ENCODE results near the gene SBNO1.
"Not testable (repeated sequence)": the region's sequence is repeated elsewhere in the genome, so short reads cannot be mapped to it uniquely, and the experiment has no call there.

Gene SBNO1

DNA sequence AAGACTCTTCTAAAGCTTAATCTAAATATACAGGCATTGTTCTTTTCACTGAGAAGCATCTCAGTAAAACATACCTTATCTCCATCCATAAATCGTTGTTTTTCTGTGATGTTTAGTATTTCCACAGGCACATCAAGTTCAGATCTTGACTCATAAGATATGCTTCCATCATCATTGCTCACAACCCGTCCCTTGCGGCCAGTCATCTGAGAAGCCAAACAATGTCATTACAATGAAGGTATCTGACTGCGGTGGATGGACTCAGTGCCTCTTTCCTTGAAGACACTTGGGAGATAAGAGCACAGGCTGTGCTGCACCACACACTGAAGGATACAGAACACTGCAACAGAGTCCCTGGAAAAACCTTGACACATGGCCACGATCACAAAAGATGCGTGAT, 44.8 kb downstream of the SBNO1 start:
- Histone ChIP-seq H3K27ac (ENCODE audit: low read length) (no peak overlapping the region), H3K36me3 (replicated peaks; ENCODE audit: insufficient read depth, low read length) (no peaks in the 10 kb centered on the region)
- no peak for DNase-seq

DNA sequence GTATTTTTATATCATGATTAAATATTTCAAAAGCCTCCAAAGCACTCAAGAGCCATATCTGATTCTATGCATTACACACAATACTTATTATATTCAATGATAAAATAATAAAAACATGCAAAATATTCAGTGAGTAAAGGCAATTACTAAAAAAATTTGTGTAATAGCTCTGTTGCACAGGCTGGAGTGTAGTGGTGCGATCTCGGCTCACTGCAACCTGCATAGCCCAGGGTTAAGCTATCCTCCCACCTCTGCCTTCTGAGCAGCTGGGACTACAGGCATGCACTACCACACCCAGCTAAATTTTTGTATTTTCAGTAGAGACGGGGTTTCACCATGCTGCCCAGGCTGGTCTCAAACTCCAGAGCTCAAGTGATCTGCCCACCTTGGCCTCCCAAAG, 45.4 kb downstream of the SBNO1 start:
- Histone ChIP-seq H3K4me1 (ENCODE audit: low read length) (no peaks in the 10 kb centered on the region), H3K4me3 (ENCODE audit: low read length) (no peak overlapping the region), H3K9ac (ENCODE audit: low read length) (no peak overlapping the region), H3K27ac (ENCODE audit: low read length) (no peak overlapping the region), H3K9me3 (replicated peaks; ENCODE audit: insufficient read depth, low read length) (no peaks in the 10 kb centered on the region), H3K27me3 (replicated peaks; ENCODE audit: insufficient read depth, low read length) (no peaks in the 10 kb centered on the region), H3K36me3 (replicated peaks; ENCODE audit: insufficient read depth, low read length) (no peaks in the 10 kb centered on the region), H2AFZ (ENCODE audit: low read length) (no peak overlapping the region), H4K20me1 (ENCODE audit: insufficient read depth, low read length) (no peaks in the 10 kb centered on the region), H3K4me2 (ENCODE audit: low read depth, low read length) (no peak overlapping the region), H3K9me2 (replicated peaks; ENCODE audit: insufficient read depth, low read length) (no peaks in the 10 kb centered on the region), H3F3A (ENCODE audit: insufficient read depth, low read length) (no peaks in the 10 kb centered on the region), H3K79me2 (ENCODE audit: low read length) (no peaks in the 10 kb centered on the region)
- TF ChIP-seq EZH2phosphoT487 (IDR thresholded peaks at IDR 0.05; ENCODE audit: low read length) (no peak), EZH2 (optimal IDR thresholded peaks at IDR 0.05; ENCODE audit: low read depth, low read length) (no peak)
- TF ChIP-seq, protein P1, sequence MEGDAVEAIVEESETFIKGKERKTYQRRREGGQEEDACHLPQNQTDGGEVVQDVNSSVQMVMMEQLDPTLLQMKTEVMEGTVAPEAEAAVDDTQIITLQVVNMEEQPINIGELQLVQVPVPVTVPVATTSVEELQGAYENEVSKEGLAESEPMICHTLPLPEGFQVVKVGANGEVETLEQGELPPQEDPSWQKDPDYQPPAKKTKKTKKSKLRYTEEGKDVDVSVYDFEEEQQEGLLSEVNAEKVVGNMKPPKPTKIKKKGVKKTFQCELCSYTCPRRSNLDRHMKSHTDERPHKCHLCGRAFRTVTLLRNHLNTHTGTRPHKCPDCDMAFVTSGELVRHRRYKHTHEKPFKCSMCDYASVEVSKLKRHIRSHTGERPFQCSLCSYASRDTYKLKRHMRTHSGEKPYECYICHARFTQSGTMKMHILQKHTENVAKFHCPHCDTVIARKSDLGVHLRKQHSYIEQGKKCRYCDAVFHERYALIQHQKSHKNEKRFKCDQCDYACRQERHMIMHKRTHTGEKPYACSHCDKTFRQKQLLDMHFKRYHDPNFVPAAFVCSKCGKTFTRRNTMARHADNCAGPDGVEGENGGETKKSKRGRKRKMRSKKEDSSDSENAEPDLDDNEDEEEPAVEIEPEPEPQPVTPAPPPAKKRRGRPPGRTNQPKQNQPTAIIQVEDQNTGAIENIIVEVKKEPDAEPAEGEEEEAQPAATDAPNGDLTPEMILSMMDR (IDR thresholded peaks at IDR 0.05; ENCODE audit: low read length) = no peak
- no peak for DNase-seq

More for the DNA sequence above, 44.8 kb downstream of the SBNO1 start:
- Histone ChIP-seq H3K9ac (ENCODE audit: low read length) (no peak overlapping the region), H3K79me2 (ENCODE audit: low read length) (no peaks in the 10 kb centered on the region), H3K4me2 (ENCODE audit: low read depth, low read length) (no peak overlapping the region), H3K4me3 (ENCODE audit: low read length) (no peak overlapping the region), H3K9me2 (replicated peaks; ENCODE audit: insufficient read depth, low read length) (no peaks in the 10 kb centered on the region), H4K20me1 (ENCODE audit: insufficient read depth, low read length) (no peaks in the 10 kb centered on the region), H3K4me1 (ENCODE audit: low read length) (no peaks in the 10 kb centered on the region), H3F3A (ENCODE audit: insufficient read depth, low read length) (no peaks in the 10 kb centered on the region), H3K27me3 (replicated peaks; ENCODE audit: insufficient read depth, low read length) (no peaks in the 10 kb centered on the region), H2AFZ (ENCODE audit: low read length) (no peak overlapping the region), H3K9me3 (replicated peaks; ENCODE audit: insufficient read depth, low read length) (no peaks in the 10 kb centered on the region)
- TF ChIP-seq EZH2phosphoT487 (IDR thresholded peaks at IDR 0.05; ENCODE audit: low read length) (no peak), EZH2 (optimal IDR thresholded peaks at IDR 0.05; ENCODE audit: low read depth, low read length) (no peak)
- TF ChIP-seq, protein P1 (IDR thresholded peaks at IDR 0.05; ENCODE audit: low read length) = no peak

GRCh38 chr12:123313046-123313445, 51.6 kb downstream of the SBNO1 start:
- not testable (repeated sequence) for H3K79me2 ChIP-seq (ENCODE audit: low read length); H3K9me2 ChIP-seq (replicated peaks; ENCODE audit: insufficient read depth, low read length); H3K9ac ChIP-seq (ENCODE audit: low read length); H3K4me2 ChIP-seq (ENCODE audit: low read depth, low read length); H3F3A ChIP-seq (ENCODE audit: insufficient read depth, low read length); H3K27me3 ChIP-seq (replicated peaks; ENCODE audit: insufficient read depth, low read length); H3K36me3 ChIP-seq (replicated peaks; ENCODE audit: insufficient read depth, low read length); H2AFZ ChIP-seq (ENCODE audit: low read length); H3K4me3 ChIP-seq (ENCODE audit: low read length); DNase-seq; H3K9me3 ChIP-seq (replicated peaks; ENCODE audit: insufficient read depth, low read length); H3K27ac ChIP-seq (ENCODE audit: low read length); H3K4me1 ChIP-seq (ENCODE audit: low read length); H4K20me1 ChIP-seq (ENCODE audit: insufficient read depth, low read length)

- no peak overlapping the region for H3K9ac ChIP-seq (ENCODE audit: low read length)
- H3K36me3 ChIP-seq (replicated peaks; ENCODE audit: insufficient read depth, low read length) = no peaks in the 10 kb centered on the region
- no peaks in the 10 kb centered on the region for H3K9me3 ChIP-seq (replicated peaks; ENCODE audit: insufficient read depth, low read length)
- no peak overlapping the region for H3K4me3 ChIP-seq (ENCODE audit: low read length)
- no peak overlapping the region for H2AFZ ChIP-seq (ENCODE audit: low read length)
- H3K79me2 ChIP-seq (ENCODE audit: low read length) = no peaks in the 10 kb centered on the region
- no peaks in the 10 kb centered on the region for H4K20me1 ChIP-seq (ENCODE audit: insufficient read depth, low read length)
- H3K27me3 ChIP-seq (replicated peaks; ENCODE audit: insufficient read depth, low read length) = no peaks in the 10 kb centered on the region
- DNase-seq = no peak
- TF ChIP-seq, protein P1 (IDR thresholded peaks at IDR 0.05; ENCODE audit: low read length) = no peak
- no peak for TF ChIP-seq EZH2phosphoT487 (IDR thresholded peaks at IDR 0.05; ENCODE audit: low read length)
- no peak for TF ChIP-seq EZH2 (optimal IDR thresholded peaks at IDR 0.05; ENCODE audit: low read depth, low read length)
- no peaks in the 10 kb centered on the region for H3F3A ChIP-seq (ENCODE audit: insufficient read depth, low read length)
- no peaks in the 10 kb centered on the region for H3K4me1 ChIP-seq (ENCODE audit: low read length)
- H3K9me2 ChIP-seq (replicated peaks; ENCODE audit: insufficient read depth, low read length) = no peaks in the 10 kb centered on the region
- H3K4me2 ChIP-seq (ENCODE audit: low read depth, low read length) = no peak overlapping the region
- H3K27ac ChIP-seq (ENCODE audit: low read length) = no peak overlapping the region
Measured at GRCh38 chr12:123306200-123306599, 58.4 kb downstream of the SBNO1 start.
